Cardiac muscle cell (in vitro differentiated cells and primary cell): Measurements from ENCODE around the gene LPAR2. TPM values are rescaled to one million over a fixed set of nuclear protein-coding genes. Genes with fewer than 3 reads are reported as not detected.

Experiments
- DNase-seq, 2 donors: peaks; one replicate each; pipeline versions ENCODE4 v3.0.0 to v3.0.0-alpha.2; 2010 to 2017; ENCODE audit warnings: low read depth in 1 of 2, low spot score in 1 of 2
- H3K27ac ChIP-seq: fragments of 200-600 bp; sonication (generic); 2 replicates; pipeline ENCODE4 v1.5.1; 2016
- H3K27me3 ChIP-seq: fragments of 200-600 bp; sonication (generic); 2 replicates; pipeline ENCODE4 v1.6.0; 2016; ENCODE audit warnings: control low read depth
- H3K36me3 ChIP-seq: fragments of 200-600 bp; sonication (generic); 2 replicates; pipeline ENCODE4 v1.5.1; 2016; ENCODE audit warnings: control low read depth
- H3K4me1 ChIP-seq: fragments of 200-600 bp; sonication (generic); 2 replicates; pipeline ENCODE4 v1.8.1; 2017; ENCODE audit warnings: low read depth, mild to moderate bottlenecking, mixed run types
- H3K4me3 ChIP-seq: fragments of 200-600 bp; sonication (generic); 2 replicates; pipeline ENCODE4 v1.5.1; 2016; ENCODE audit warnings: mild to moderate bottlenecking
- H3K9me3 ChIP-seq: fragments of 200-600 bp; sonication (generic); 2 replicates; pipeline ENCODE4 v1.5.1; 2017; ENCODE audit warnings: low read depth, mild to moderate bottlenecking, control low read depth
- polyA plus RNA-seq: library from polyadenylated mRNA; unstranded; fragments of >200 nt; fragmentation: Nextera tagmentation; extraction: Ambion mirVana; gene quantifications from 2 replicates; pipeline ENCODE4 v1.2.1, GENCODE V29; 2016
- total RNA-seq: library from RNA; depleted of rRNA; stranded (reverse); fragments of >200 nt; gene quantifications from 2 replicates; pipeline ENCODE4 v1.2.3, GENCODE V29; 2016
- TF ChIP-seq, protein P1 (sequence below): IDR thresholded peaks from 2 replicates; pipeline ENCODE4 v1.5.1; 2012; ENCODE audit warnings: low read depth, mild to moderate bottlenecking, low read length

Gene LPAR2
- total and polyA plus RNA-seq, 2 experiments from 2014 or later: 39.9 to 56.6 TPM

DNA sequence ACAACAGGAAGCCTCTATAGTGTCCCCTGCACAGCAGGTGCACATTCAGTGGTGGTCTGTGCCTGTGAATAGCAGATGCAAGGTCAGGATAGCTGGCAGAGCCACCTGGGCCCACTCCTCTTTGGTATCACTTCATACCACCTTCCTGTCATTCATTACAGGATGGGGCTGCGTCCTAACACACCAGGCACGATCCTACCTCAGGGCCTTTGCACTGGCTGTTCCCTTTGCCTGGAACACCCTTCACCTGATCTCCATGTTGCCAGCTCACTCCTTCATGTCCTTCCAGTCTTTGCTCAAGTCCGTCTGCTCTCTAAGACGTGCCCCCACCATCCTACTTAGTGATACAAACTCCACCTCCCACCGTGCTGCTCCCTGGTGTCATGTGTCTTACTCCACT, 4.6 kb upstream of the LPAR2 start:
- H3K27me3 ChIP-seq: no peaks in the 10 kb centered on the region
- DNase-seq: no peak
- no peaks in the 10 kb centered on the region for H3K9me3 ChIP-seq
- H3K36me3 ChIP-seq: peaks cover 5% of the 10 kb centered on the region
- H3K27ac ChIP-seq: no peak overlapping the region
- TF ChIP-seq, protein P1, sequence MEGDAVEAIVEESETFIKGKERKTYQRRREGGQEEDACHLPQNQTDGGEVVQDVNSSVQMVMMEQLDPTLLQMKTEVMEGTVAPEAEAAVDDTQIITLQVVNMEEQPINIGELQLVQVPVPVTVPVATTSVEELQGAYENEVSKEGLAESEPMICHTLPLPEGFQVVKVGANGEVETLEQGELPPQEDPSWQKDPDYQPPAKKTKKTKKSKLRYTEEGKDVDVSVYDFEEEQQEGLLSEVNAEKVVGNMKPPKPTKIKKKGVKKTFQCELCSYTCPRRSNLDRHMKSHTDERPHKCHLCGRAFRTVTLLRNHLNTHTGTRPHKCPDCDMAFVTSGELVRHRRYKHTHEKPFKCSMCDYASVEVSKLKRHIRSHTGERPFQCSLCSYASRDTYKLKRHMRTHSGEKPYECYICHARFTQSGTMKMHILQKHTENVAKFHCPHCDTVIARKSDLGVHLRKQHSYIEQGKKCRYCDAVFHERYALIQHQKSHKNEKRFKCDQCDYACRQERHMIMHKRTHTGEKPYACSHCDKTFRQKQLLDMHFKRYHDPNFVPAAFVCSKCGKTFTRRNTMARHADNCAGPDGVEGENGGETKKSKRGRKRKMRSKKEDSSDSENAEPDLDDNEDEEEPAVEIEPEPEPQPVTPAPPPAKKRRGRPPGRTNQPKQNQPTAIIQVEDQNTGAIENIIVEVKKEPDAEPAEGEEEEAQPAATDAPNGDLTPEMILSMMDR: no peak
- H3K4me3 ChIP-seq: no peak overlapping the region
- H3K4me1 ChIP-seq: no peaks in the 10 kb centered on the region

DNA sequence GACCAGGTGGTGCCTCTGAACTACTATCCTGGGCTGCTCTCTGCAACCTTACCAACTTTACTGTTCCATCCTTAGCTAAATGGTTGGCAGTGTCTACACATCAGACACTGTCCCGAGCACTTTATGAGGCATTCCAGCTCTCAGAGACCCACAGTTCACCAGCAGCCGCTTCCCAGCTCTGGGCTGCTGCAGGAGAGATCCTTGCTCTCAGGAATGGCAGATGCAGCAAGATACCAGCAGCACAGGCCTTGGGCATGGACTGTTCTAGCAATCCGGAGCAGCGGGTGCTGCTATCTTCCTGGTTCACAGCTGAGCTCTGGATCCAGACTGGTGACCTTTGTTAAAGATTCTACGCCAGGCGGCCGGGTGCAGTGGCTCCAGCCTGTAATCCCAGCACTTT, 3.3 kb upstream of the LPAR2 start:
- Histone ChIP-seq H3K27me3 (no peaks in the 10 kb centered on the region), H3K9me3 (no peaks in the 10 kb centered on the region), H3K4me1 (no peaks in the 10 kb centered on the region), H3K4me3 (no peak overlapping the region), H3K27ac (no peak overlapping the region), H3K36me3 (peaks cover 5% of the 10 kb centered on the region)
- TF ChIP-seq, protein P1: no peak
- DNase-seq: no peak

DNA sequence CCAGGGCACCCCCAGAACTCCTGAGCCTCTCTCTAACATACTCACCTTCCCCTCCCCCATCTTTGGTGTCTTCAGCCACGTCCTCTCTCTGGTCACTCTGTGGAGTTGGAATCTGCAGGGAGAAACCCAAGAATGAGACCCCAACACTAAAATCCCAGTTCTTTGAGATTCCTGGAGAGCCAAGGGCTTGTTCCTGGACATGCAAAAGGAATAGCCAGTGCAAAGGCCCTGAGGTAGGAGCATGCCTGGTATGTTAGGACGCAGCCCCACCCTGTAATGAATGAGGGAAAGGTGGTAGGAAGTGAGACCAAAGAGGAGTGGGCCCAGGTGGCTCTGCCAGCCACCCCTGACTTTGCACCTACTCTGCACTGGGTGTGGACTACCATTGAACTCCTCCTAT, 2.4 kb upstream of the LPAR2 start:
- H3K27me3 ChIP-seq: no peaks in the 10 kb centered on the region
- H3K27ac ChIP-seq: no peak overlapping the region
- H3K36me3 ChIP-seq: peaks cover 5% of the 10 kb centered on the region
- no peak overlapping the region for H3K4me3 ChIP-seq
- TF ChIP-seq, protein P1: no peak
- H3K9me3 ChIP-seq: no peaks in the 10 kb centered on the region
- DNase-seq: no peak
- no peaks in the 10 kb centered on the region for H3K4me1 ChIP-seq

DNA sequence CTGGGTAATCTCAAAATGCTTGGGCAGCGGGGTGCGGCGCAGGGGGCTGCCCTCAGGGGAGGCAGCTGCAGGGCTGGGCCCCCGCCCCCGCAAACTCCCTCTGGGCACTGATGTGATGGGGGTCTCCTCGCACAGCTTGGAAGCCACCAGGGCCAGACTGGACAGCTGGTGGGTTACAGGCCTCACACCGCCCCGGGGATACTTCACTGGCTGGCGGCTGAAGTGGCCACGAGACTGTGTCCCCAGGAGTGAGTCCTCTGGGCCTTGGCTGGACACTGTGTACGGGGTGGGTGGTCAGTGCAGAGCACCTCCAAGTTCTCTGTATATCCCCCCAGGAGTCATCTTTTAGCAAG, 2.0 kb upstream of the LPAR2 start:
- no peak for DNase-seq

DNA sequence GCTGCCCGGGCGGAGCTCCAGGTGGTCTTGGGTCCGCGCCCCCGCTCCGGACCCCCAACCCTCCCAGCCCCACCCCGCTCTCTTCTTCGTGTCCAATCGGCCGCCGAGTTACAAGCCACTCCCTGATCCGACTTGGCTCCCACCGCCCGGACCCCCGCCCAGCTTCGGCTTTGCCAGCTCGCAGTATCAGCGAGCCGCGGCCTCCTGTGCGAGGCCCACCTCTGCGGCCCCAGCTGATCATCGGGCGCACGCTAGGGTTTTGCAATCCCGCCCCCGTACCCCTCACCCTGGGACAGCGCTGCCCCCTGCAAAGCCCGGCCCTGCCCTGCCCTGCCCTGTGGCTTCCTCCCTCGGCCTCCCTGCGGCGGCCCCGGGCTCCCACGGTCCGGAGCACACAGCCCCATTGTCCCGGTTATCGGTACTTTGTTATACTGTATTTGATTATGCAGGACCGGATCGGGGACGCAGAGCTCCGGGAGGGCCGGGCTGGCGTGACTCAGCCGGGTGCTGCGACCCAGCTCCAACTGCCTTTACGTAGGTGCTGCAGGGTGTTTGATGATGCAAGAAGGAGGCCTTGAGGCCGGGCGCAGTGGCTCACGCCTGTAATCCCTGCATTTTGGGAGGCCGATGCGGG, 598 bp upstream of the LPAR2 start:
- H3K27me3 ChIP-seq: no peaks in the 10 kb centered on the region
- H3K4me3 ChIP-seq: peak overlapping the region; percentile 68
- no peaks in the 10 kb centered on the region for H3K9me3 ChIP-seq
- TF ChIP-seq, protein P1: no peak
- DNase-seq: peak; percentile 86 to 87
- H3K36me3 ChIP-seq: no peaks in the 10 kb centered on the region
- H3K4me1 ChIP-seq: no peaks in the 10 kb centered on the region
- no peak overlapping the region for H3K27ac ChIP-seq

More for the DNA sequence above, 2.0 kb upstream of the LPAR2 start:
- TF ChIP-seq, protein P1: no peak
- H3K36me3 ChIP-seq: peaks cover 5% of the 10 kb centered on the region
- H3K4me3 ChIP-seq: no peak overlapping the region
- H3K27me3 ChIP-seq: no peaks in the 10 kb centered on the region
- no peaks in the 10 kb centered on the region for H3K4me1 ChIP-seq
- no peaks in the 10 kb centered on the region for H3K9me3 ChIP-seq
- H3K27ac ChIP-seq: no peak overlapping the region
